BE2C (cell line): ENCODE results near the gene PCDHA8.

Source experiments
- DNase-seq: peaks from one replicate; pipeline ENCODE4 v3.0.0-alpha.2; 2020
- H3K27me3 ChIP-seq: fragments of 250-450 bp; sonication (Bioruptor Pico); 2 replicates; pipeline ENCODE4 v1.5.1; 2020; ENCODE audit warnings: mild to moderate bottlenecking
- H3K36me3 ChIP-seq: fragments of 250-450 bp; sonication (Bioruptor Pico); 2 replicates; pipeline ENCODE4 v1.5.1; 2020; ENCODE audit warnings: mild to moderate bottlenecking
- H3K4me1 ChIP-seq: fragments of 250-450 bp; sonication (Bioruptor Pico); 2 replicates; pipeline ENCODE4 v1.5.1; 2020
- H3K4me3 ChIP-seq: 2 replicates; pipeline ENCODE4 v1.5.1; 2011; ENCODE audit warnings: low read depth, low read length
- H3K9me3 ChIP-seq: fragments of 250-450 bp; sonication (Bioruptor Pico); 2 replicates; pipeline ENCODE4 v1.5.1; 2020
- CTCF ChIP-seq: IDR thresholded peaks from 2 replicates; pipeline ENCODE4 v1.5.1; 2012; ENCODE audit warnings: mild to moderate bottlenecking, low read depth, low read length

PCDHA8 gene

GRCh38 chr5:140881889-140882590, 41.1 kb downstream of the PCDHA8 start, which contains the start of gene PCDHA13:
Gene PCDHA13, plus strand, starts transcription at chr5:140882124. Its CDS starts 145 bp downstream, at chr5:140882269.
- H3K36me3 ChIP-seq = no peaks in the 10 kb centered on the region
- TF ChIP-seq CTCF = no peak
- H3K4me1 ChIP-seq = no peaks in the 10 kb centered on the region
- no peaks in the 10 kb centered on the region for H3K9me3 ChIP-seq
- no peaks in the 10 kb centered on the region for H3K27me3 ChIP-seq
- DNase-seq = no peak
- no peak within 1 kb of the TSS for H3K4me3 ChIP-seq

- peak; percentile 78 for DNase-seq
- Histone ChIP-seq H3K27me3 (no peaks in the 10 kb centered on the region), H3K4me1 (no peaks in the 10 kb centered on the region), H3K4me3 (no peak overlapping the region), H3K36me3 (no peaks in the 10 kb centered on the region), H3K9me3 (no peaks in the 10 kb centered on the region)
- peak; percentile 81 for TF ChIP-seq CTCF
Observed at GRCh38 chr5:140882591-140882899, 41.6 kb downstream of the PCDHA8 start.

- Histone ChIP-seq H3K4me3 (no peak overlapping the region), H3K27me3 (no peaks in the 10 kb centered on the region), H3K36me3 (no peaks in the 10 kb centered on the region), H3K4me1 (no peaks in the 10 kb centered on the region), H3K9me3 (no peaks in the 10 kb centered on the region)
- no peak for TF ChIP-seq CTCF
- no peak for DNase-seq
Observed at GRCh38 chr5:140883373-140883772, 42.4 kb downstream of the PCDHA8 start.

- no peaks in the 10 kb centered on the region for H3K9me3 ChIP-seq
Observed at GRCh38 chr5:140883927-140884697, 43.1 kb downstream of the PCDHA8 start.

More at GRCh38 chr5:140883927-140884697, 43.1 kb downstream of the PCDHA8 start:
- Histone ChIP-seq H3K4me1 (no peaks in the 10 kb centered on the region), H3K27me3 (no peaks in the 10 kb centered on the region), H3K36me3 (no peaks in the 10 kb centered on the region), H3K4me3 (no peak overlapping the region)
- DNase-seq = no peak
- TF ChIP-seq CTCF = no peak
